Endodermal cell (in vitro differentiated cells): ENCODE measurements around the gene VCP. TPM values are rescaled to one million over a fixed set of nuclear protein-coding genes. Genes with fewer than 3 reads are reported as not detected.

Experiments used
- DNase-seq: peaks from one replicate; pipeline ENCODE4 v3.0.0-alpha.2; 2017
- H3K27ac ChIP-seq: 2 replicates; pipeline ENCODE4 v1.5.1; 2013; ENCODE audit warnings: mild to moderate bottlenecking, low read depth, low read length, moderate library complexity
- H3K27me3 ChIP-seq: 2 replicates; pipeline ENCODE4 v1.6.1; 2013; ENCODE audit warnings: mild to moderate bottlenecking, low read length, moderate library complexity; ENCODE audit not compliant: insufficient read depth, control insufficient read depth, poor library complexity, severe bottlenecking
- H3K36me3 ChIP-seq: 2 replicates; pipeline ENCODE4 v1.7.0; 2013; ENCODE audit warnings: mild to moderate bottlenecking, low read length, moderate library complexity; ENCODE audit not compliant: control insufficient read depth, insufficient read depth
- H3K4me1 ChIP-seq: one replicate; pipeline ENCODE4 v1.7.0; 2013; ENCODE audit warnings: low read length; ENCODE audit not compliant: control insufficient read depth, insufficient read depth
- H3K4me3 ChIP-seq: 2 replicates; pipeline ENCODE4 v1.5.1; 2013; ENCODE audit warnings: mild to moderate bottlenecking, low read length, moderate library complexity
- H3K9ac ChIP-seq: 2 replicates; pipeline ENCODE4 v1.6.1; 2013; ENCODE audit warnings: mild to moderate bottlenecking, low read length, moderate library complexity; ENCODE audit not compliant: poor library complexity, severe bottlenecking; ENCODE audit errors: extremely low read depth
- H3K9me3 ChIP-seq: 2 replicates; pipeline ENCODE4 v1.6.1; 2013; ENCODE audit warnings: mild to moderate bottlenecking, low read length, moderate library complexity; ENCODE audit not compliant: control insufficient read depth
- H3K27ac Mint-ChIP-seq: 2 replicates; pipeline ENCODE4 v1.8.0; 2020; ENCODE audit warnings: mixed read lengths
- H3K27me3 Mint-ChIP-seq: 2 replicates; pipeline ENCODE4 v1.8.0; 2021; ENCODE audit warnings: mild to moderate bottlenecking, mixed read lengths; ENCODE audit not compliant: insufficient read depth
- H3K36me3 Mint-ChIP-seq: 2 replicates; pipeline ENCODE4 v1.8.0; 2020; ENCODE audit warnings: low read depth, mixed read lengths
- H3K4me1 Mint-ChIP-seq: 2 replicates; pipeline ENCODE4 v1.8.0; 2020; ENCODE audit warnings: mixed read lengths
- H3K4me3 Mint-ChIP-seq: 2 replicates; pipeline ENCODE4 v1.8.0; 2020; ENCODE audit warnings: mild to moderate bottlenecking, moderate library complexity, mixed read lengths
- H3K9me3 Mint-ChIP-seq: 2 replicates; pipeline ENCODE4 v1.8.0; 2020; ENCODE audit warnings: mild to moderate bottlenecking, mixed read lengths
- CTCF ChIP-seq: fragments of 200-600 bp; sonication (generic); conservative IDR thresholded peaks from 2 replicates; pipeline ENCODE4 v1.5.0; 2021; ENCODE audit warnings: antibody characterized with exemption, mild to moderate bottlenecking
- WGBS, 2 experiments: methylation state at CpG; one replicate each; pipeline versions ENCODE4 v1.1.5 to v1.1.7; 2013; ENCODE audit warnings: missing lambda C conversion rate in 2 of 2, mixed read lengths in 1 of 2; ENCODE audit not compliant: insufficient coverage in 1 of 2, insufficient read length in 1 of 2; 5-methylcytosine and 5-hydroxymethylcytosine counted together
- total RNA-seq, 2 donors: library from RNA; stranded (reverse); fragmentation: NEBNext Ultra II Directional in 1 of 2; extraction: Animal tissue kit (Norgen Biotek cat#: 25700) in 1 of 2; gene quantifications; 2 replicates in 1 of 2; 3 replicates in 1 of 2; pipeline ENCODE4 v1.2.1, GENCODE V29; 2021

Gene VCP
- total RNA-seq, 2 donors from 2014 or later, result 497 to 510 TPM

GRCh38 chr9:35102769-35103659, 30.6 kb upstream of the VCP start, which contains the start of gene STOML2:
TSS of gene STOML2 (minus strand) at chr9:35103131. CDS start at chr9:35103094, 37 bp downstream.
- Mint-ChIP-seq H3K4me3 (peak within 1 kb of the TSS; percentile 97), H3K4me1 (peaks cover 13% of the 10 kb centered on the region), H3K27ac (peak within 1 kb of the TSS; percentile 99), H3K9me3 (no peaks in the 10 kb centered on the region), H3K27me3 (no peaks in the 10 kb centered on the region), H3K36me3 (peaks cover 49% of the 10 kb centered on the region)
- DNase-seq, result peak; percentile 97
- Histone ChIP-seq H3K27me3 (no peaks in the 10 kb centered on the region), H3K36me3 (peaks cover 60% of the 10 kb centered on the region), H3K27ac (peak within 1 kb of the TSS; percentile 87), H3K9me3 (no peaks in the 10 kb centered on the region), H3K9ac (peak within 1 kb of the TSS; percentile 94), H3K4me3 (peak within 1 kb of the TSS; percentile 90), H3K4me1 (peaks cover 6% of the 10 kb centered on the region)
- no peak for TF ChIP-seq CTCF
- 0 to 1% methylated on average over 39 to 57 of the region's 57 CpGs for WGBS, 2 experiments

GRCh38 chr9:35102465-35102768, 30.0 kb upstream of the VCP start:
- peak overlapping the region; percentile 94 for H3K9ac ChIP-seq
- WGBS, 2 experiments, result 8 to 10% methylated on average over 10 of the region's 10 CpGs
- no peaks in the 10 kb centered on the region for H3K9me3 ChIP-seq
- H3K36me3 ChIP-seq, result peaks cover 58% of the 10 kb centered on the region
- H3K27ac Mint-ChIP-seq, result peak overlapping the region; percentile 99
- no peak for DNase-seq
- no peaks in the 10 kb centered on the region for H3K9me3 Mint-ChIP-seq
- TF ChIP-seq CTCF, result no peak
- H3K27me3 Mint-ChIP-seq, result no peaks in the 10 kb centered on the region
- H3K4me1 Mint-ChIP-seq, result peaks cover 13% of the 10 kb centered on the region
- peak overlapping the region; percentile 87 for H3K27ac ChIP-seq
- peaks cover 49% of the 10 kb centered on the region for H3K36me3 Mint-ChIP-seq
- H3K4me3 ChIP-seq, result peak overlapping the region; percentile 90
- no peaks in the 10 kb centered on the region for H3K27me3 ChIP-seq
- H3K4me1 ChIP-seq, result peaks cover 6% of the 10 kb centered on the region
- peak overlapping the region; percentile 97 for H3K4me3 Mint-ChIP-seq

GRCh38 chr9:35097573-35097972, 25.1 kb upstream of the VCP start:
- Histone ChIP-seq H3K4me1 (no peaks in the 10 kb centered on the region), H3K27me3 (no peaks in the 10 kb centered on the region), H3K27ac (no peak overlapping the region), H3K9me3 (no peaks in the 10 kb centered on the region), H3K4me3 (no peak overlapping the region), H3K36me3 (peaks cover 38% of the 10 kb centered on the region), H3K9ac (no peak overlapping the region)
- DNase-seq, result no peak
- 88 to 100% methylated on average over 1 to 3 of the region's 3 CpGs for WGBS, 2 experiments
- Mint-ChIP-seq H3K27ac (no peak overlapping the region), H3K4me1 (peaks cover 5% of the 10 kb centered on the region), H3K9me3 (no peaks in the 10 kb centered on the region), H3K36me3 (peaks cover 48% of the 10 kb centered on the region), H3K4me3 (no peak overlapping the region), H3K27me3 (no peaks in the 10 kb centered on the region)
- TF ChIP-seq CTCF, result no peak
